NK-92 (cell line): ENCODE data around the gene PCDH15.

Experiments
- DNase-seq: peaks from one replicate; lab custom pipeline; 2025; ENCODE audit not compliant: unreplicated experiment; lab: John Stamatoyannopoulos, UW

PCDH15 gene

DNA sequence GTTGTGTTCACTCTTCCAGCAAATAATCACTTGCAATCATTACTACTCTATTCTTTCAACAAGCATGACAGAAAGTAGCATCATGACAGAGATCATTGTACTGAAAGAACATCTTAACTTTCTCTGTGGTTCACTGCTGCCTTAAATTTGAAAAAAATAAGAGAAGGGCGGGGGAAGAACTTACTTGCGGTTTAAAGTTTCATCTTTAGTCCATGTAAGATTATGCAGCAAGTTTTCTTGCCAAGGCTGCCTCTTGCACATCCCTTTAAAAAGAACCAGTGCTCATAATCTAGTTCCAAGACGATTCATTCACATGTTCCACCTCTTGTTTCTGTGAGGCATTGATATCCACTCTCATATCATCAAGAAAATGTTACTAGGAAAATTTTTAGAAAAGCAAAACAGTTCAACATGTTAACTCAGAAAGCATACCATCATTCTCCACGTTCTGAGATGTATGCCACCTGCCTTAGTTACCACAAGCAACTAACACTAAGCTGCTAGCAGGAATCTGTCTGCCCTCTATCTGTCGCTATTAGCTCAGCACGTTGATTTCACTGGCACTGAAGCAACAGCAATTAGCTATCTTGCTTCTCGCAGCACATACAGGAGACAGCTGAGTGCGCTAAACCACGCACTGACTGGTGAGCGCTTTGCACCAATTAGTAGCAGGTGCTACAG lies at the start of gene PCDH15:
PCDH15 (minus strand) TSS at position 491 of the 681 bp plus-strand sequence. CDS start 136,969 bp downstream, outside the sequence.
- no peak for DNase-seq

- DNase-seq: no peak
Measured at GRCh38 chr10:54843932-54844331, 42.9 kb upstream of the PCDH15 start.

- DNase-seq: no peak
Measured at GRCh38 chr10:54843085-54843646, 42.1 kb upstream of the PCDH15 start.

DNA sequence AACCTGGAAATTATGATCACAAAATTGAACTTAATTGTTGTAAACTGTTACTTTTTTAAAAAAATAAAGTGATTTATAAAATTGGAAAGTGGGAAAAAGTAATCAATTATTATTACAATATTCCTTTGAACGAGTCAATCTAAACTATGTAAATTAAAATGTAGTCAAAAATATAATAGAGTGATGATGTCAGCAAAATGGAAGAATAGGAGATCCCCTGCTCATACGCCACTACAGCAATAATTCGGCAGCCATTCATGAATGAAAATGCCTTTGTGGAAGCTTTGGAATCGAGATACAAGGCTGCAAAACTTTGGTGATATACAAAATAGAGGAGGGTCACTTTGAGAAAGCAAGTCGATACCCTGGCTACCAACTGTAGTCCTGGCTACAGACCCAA lies 36.4 kb upstream of the PCDH15 start:
- DNase-seq: no peak

- no peak for DNase-seq
Measured at GRCh38 chr10:54833029-54833428, 32.0 kb upstream of the PCDH15 start.

DNA sequence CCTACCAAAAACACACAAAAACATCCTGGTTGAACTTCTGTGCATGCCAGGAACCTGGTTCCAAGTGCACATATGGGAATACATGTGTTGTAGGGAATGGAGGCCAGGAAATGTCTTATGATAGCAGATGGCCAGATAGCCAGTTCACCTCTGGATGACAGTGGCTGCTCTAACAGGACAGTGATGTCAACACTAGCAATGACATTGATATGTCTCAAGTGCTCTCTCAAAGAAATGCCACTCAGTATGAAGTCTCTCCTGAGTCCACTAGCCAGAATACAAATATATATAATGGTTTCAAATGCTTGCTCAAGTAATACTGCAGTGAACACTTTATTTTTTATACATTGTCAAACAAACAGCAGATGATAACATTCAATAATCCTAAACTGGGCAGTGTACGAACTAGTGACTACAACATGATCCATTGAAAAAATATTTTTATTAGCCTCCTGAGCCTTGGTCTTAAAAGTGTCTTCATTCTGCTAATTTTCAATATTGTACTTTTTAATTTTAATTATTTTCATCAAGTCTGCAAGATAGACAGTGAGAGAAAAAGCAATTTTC lies 26.0 kb upstream of the PCDH15 start:
- no peak for DNase-seq

GRCh38 chr10:54815583-54815982 lies 14.6 kb upstream of the PCDH15 start:
- no peak for DNase-seq

- no peak for DNase-seq
Measured at GRCh38 chr10:54808186-54808935, 7.3 kb upstream of the PCDH15 start.

DNA sequence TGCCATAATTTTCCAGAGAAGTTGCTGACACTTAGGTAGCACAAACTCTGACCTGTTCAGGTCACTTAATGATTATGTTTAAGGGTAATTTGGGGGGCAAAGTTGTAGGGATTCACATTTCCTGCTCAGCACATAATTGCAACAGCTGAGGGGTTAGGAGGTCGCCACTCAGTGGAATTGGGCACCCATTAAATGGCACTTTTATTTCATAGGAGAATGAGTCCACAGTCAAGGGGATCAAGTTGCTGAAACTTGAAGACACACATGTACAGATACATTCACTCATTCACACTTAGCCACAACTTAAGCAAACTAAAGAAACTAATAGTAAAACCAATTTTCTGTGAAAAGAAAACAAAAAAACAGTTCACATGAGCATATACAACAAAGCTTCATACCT lies 1.5 kb downstream of the PCDH15 start:
- no peak for DNase-seq

- no peak for DNase-seq
Measured at GRCh38 chr10:54797636-54798321, 3.3 kb downstream of the PCDH15 start.

DNA sequence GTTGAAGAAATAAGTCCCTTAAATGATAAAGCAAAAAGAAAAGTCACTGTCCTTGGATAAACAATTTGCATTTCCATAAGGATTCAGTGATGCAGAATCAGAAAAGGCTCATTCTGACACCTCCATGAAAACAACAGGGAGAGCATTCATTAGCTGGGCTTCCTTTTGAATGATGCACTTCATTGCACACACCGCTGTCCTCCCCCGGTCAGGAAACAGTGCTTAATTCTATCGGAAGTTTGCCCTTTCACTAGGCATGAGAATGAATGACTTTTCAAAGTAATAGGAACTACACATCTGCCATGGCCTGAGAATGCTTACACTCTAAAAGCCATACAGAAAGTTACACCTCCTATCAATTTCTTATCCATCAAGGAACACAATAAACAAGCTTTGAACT lies 4.2 kb downstream of the PCDH15 start:
- no peak for DNase-seq

DNA sequence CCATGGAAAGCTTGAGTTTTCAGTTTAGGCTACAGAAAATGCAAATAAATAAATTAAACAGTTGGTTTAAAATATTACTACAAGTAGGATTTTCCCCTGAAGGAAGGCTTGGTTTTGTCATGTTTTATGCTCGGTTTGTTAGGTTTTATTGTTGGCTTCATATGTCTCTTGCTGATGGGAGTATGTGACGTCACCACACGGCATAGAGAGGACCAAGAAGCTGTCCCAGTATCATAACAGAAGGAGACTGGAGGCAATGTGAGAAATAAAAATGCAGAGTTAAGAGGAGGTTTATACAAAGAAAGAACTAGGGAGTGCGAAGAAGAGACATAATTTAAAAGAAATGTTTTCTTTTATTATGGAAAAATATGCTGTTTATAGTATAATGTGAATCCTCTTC lies 24.4 kb downstream of the PCDH15 start:
- no peak for DNase-seq

DNA sequence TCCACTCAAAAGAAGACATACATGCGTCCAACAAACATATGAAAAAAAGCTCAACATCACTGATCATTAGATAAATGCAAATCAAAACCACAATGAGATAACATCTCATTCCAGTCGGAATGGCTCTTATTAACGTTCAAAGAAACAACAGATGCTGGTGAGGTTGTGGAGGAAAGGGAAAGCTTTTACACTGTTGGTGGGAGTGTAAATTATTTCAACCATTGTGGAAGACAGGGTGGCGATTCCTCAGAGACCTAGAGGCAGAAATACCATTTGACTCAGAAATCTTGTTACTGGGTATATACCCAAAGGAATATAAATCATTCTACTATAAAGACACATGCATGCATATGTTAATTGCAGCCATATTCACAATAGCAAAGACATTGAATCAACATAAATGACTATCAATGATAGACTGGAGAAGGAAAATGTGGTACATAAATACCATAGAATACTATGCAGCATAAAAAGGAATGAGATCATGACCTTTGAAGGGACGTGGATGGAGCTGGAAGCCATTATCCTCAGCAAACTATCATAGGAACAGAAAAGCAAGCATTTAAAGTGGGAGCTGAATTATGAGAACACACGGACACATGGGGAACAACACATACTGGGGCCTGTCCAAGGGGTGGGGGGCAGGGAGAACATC lies 28.4 kb downstream of the PCDH15 start:
- no peak for DNase-seq

GRCh38 chr10:54769051-54769450 lies 32.0 kb downstream of the PCDH15 start:
- no peak for DNase-seq

DNA sequence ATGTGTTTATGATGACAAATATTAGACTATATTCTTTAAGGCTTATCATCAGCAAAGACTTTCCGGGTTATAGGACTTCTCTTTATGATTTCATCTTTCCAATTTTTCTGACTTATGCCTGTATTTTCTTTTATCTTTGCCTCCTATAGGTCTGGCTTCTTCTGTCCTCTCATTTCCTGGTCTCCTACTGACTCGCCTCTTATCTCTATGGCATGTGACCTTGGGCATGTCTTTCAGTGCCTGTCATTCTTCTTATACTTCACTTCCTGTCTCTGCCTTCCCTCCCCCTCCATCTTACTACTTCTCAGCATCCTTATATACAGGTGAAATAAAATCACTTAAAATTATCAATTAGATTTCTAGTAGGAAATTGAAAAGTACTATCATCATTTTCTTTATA lies 42.2 kb downstream of the PCDH15 start:
- no peak for DNase-seq

- DNase-seq: no peak
Measured at GRCh38 chr10:54749623-54750022, 51.4 kb downstream of the PCDH15 start.

GRCh38 chr10:54745436-54745835 lies 55.6 kb downstream of the PCDH15 start:
- DNase-seq: no peak

DNA sequence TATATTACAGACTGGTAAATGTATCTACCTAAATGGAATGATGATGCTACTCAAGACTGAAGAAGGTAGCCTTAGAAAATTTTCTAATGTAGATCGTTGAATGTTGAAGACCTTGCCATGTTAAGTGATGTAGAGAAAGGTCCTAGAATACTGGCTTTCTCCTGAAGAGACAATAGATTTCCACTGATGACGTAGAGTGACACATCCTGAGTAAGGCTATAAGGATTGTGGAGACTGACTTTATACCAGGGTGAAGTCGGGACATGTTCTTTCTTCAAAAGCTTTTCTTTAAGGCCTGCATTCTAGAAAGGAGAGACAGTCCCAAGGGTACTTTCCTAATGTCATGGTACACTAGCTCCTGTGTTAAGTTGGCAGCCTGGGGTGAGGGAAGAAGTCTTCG lies 58.6 kb downstream of the PCDH15 start:
- no peak for DNase-seq

GRCh38 chr10:54728511-54728910 lies 72.5 kb downstream of the PCDH15 start:
- DNase-seq: no peak

DNA sequence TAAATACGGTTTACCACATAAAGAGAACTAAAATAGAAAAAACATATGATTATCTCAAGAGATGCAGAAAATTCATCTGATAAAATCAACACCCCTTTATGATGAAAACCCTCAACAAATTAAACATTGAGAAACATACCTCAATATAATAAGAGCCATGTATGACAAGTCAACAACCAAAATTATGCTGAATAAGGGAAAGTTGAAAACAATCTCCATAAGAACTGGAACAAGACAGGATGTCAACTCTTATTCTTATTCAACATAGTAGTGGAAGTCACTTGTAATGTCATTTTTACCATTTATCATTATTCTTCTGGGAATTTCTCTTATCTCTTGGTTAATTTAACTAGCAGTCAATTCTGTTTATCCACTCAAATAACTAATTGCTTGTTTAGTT lies 79.0 kb downstream of the PCDH15 start:
- DNase-seq: no peak

GRCh38 chr10:54710918-54711317 lies 90.1 kb downstream of the PCDH15 start:
- DNase-seq: no peak
